ENCODE data around the gene TECPR2.
"Not testable (repeated sequence)": the region's sequence is repeated elsewhere in the genome, so short reads cannot be mapped to it uniquely, and the experiment has no call there.

The TECPR2 gene

GRCh38 chr14:102525929-102526497 lies 163.3 kb downstream of the TECPR2 start:
- no peak for DNase-seq (ENCODE audit: low read depth in 2 of 2)

- DNase-seq (ENCODE audit: low read depth in 2 of 2) = no peak
These were observed 165.9 kb downstream of the TECPR2 start for GRCh38 chr14:102528431-102529170.

GRCh38 chr14:102530828-102531478 lies 168.2 kb downstream of the TECPR2 start:
- no peak for DNase-seq (ENCODE audit: low read depth in 2 of 2)

- DNase-seq (ENCODE audit: low read depth in 2 of 2) = no peak
These were observed 169.5 kb downstream of the TECPR2 start for GRCh38 chr14:102532204-102532658.

- no peak for DNase-seq (ENCODE audit: low read depth in 2 of 2)
These were observed 175.3 kb downstream of the TECPR2 start for GRCh38 chr14:102537981-102538601.

- no peak for DNase-seq (ENCODE audit: low read depth in 2 of 2)
These were observed 176.1 kb downstream of the TECPR2 start for GRCh38 chr14:102538602-102539543.

GRCh38 chr14:102539544-102540314 lies 177.0 kb downstream of the TECPR2 start:
- no peak for DNase-seq (ENCODE audit: low read depth in 2 of 2)

GRCh38 chr14:102540315-102541028 lies 177.7 kb downstream of the TECPR2 start:
- no peak for DNase-seq (ENCODE audit: low read depth in 2 of 2)

- not testable (repeated sequence) for DNase-seq (ENCODE audit: low read depth in 2 of 2)
These were observed 178.3 kb downstream of the TECPR2 start for GRCh38 chr14:102541029-102541491.

- no peak for DNase-seq (ENCODE audit: low read depth in 2 of 2)
These were observed 179.0 kb downstream of the TECPR2 start for GRCh38 chr14:102541771-102542170.

GRCh38 chr14:102544046-102544746 lies 181.5 kb downstream of the TECPR2 start:
- DNase-seq (ENCODE audit: low read depth in 2 of 2) = no peak

GRCh38 chr14:102544747-102545460 lies 182.2 kb downstream of the TECPR2 start:
- no peak for DNase-seq (ENCODE audit: low read depth in 2 of 2)

GRCh38 chr14:102545461-102546265 lies 182.9 kb downstream of the TECPR2 start:
- DNase-seq (ENCODE audit: low read depth in 2 of 2) = no peak

GRCh38 chr14:102548616-102549240 lies 186.0 kb downstream of the TECPR2 start:
- DNase-seq (ENCODE audit: low read depth in 2 of 2) = no peak

GRCh38 chr14:102550927-102551401 lies 188.2 kb downstream of the TECPR2 start:
- DNase-seq (ENCODE audit: low read depth in 2 of 2) = not testable (repeated sequence)
